HEK293 (cell line): ENCODE results near the gene MYCN.

Experiments used
- CTCF ChIA-PET: fragments of 350-600 bp; formaldehyde crosslinking; extraction: SDS; loops from one replicate; lab custom pipeline; 2021; ENCODE audit warnings: antibody characterized with exemption; lab: Yijun Ruan, JAX
- POLR2A ChIA-PET: fragments of 300-600 bp; formaldehyde crosslinking; extraction: SDS; loops from one replicate; lab custom pipeline; 2020; ENCODE audit warnings: antibody characterized with exemption, inconsistent platforms; lab: Yijun Ruan, JAX
- H3K27ac ChIP-seq: fragments of 200-500 bp; sonication (Bioruptor generic); 2 replicates; pipeline ENCODE4 v1.5.1; 2014; ENCODE audit warnings: low read depth, low read length, control low read depth, inconsistent platforms; ENCODE audit errors: extremely low read depth
- H3K36me3 ChIP-seq, 2 experiments: fragments of 200-500 bp in 1 of 2; sonication (Bioruptor generic) in 1 of 2; 1 replicate in 1 of 2; 2 replicates in 1 of 2; pipeline ENCODE4 v1.5.1; 2014 to 2017; ENCODE audit warnings: inconsistent platforms in 2 of 2, low read length in 2 of 2; ENCODE audit not compliant: control insufficient read depth in 2 of 2, insufficient read depth in 1 of 2
- H3K4me1 ChIP-seq: fragments of 200-500 bp; sonication (Bioruptor generic); 2 replicates; pipeline ENCODE4 v1.5.1; 2014; ENCODE audit warnings: mild to moderate bottlenecking, low read length, inconsistent platforms; ENCODE audit not compliant: control insufficient read depth, insufficient read depth
- H3K4me3 ChIP-seq: 2 replicates; pipeline ENCODE4 v1.5.1; 2011; ENCODE audit warnings: low read depth, mild to moderate bottlenecking, control low read depth, low read length, moderate library complexity
- H3K9me3 ChIP-seq: fragments of 200-500 bp; sonication (Bioruptor generic); 2 replicates; pipeline ENCODE4 v1.5.1; 2014; ENCODE audit warnings: low read depth, low read length, inconsistent platforms; ENCODE audit not compliant: control insufficient read depth, insufficient read depth
- CTCF ChIP-seq: fragments of 450-650 bp; formaldehyde crosslinking; IDR thresholded peaks from 2 replicates; pipeline ENCODE4 v1.5.1; 2016; ENCODE audit warnings: missing biosample characterization, missing genetic modification characterization
- GFI1B ChIP-seq: fragments of 450-650 bp; formaldehyde crosslinking; IDR thresholded peaks from 2 replicates; pipeline ENCODE4 v1.5.1; 2016; ENCODE audit warnings: missing biosample characterization, missing genetic modification characterization
- HOXC10 ChIP-seq: sonication (generic); formaldehyde crosslinking; IDR thresholded peaks from 2 replicates; pipeline ENCODE4 v1.8.1; 2023; ENCODE audit warnings: mild to moderate bottlenecking, missing genetic modification reagents
- SCRT1 ChIP-seq: fragments of 450-650 bp; formaldehyde crosslinking; IDR thresholded peaks from 2 replicates; pipeline ENCODE4 v1.5.1; 2016; ENCODE audit warnings: missing biosample characterization, missing genetic modification characterization, borderline replicate concordance
- SP3 ChIP-seq: fragments of 450-650 bp; formaldehyde crosslinking; IDR thresholded peaks from 2 replicates; pipeline ENCODE4 v1.5.1; 2016; ENCODE audit warnings: missing biosample characterization, missing genetic modification characterization
- ZBTB1 ChIP-seq: fragments of 450-650 bp; formaldehyde crosslinking; IDR thresholded peaks from 2 replicates; pipeline ENCODE4 v1.5.1; 2016; ENCODE audit warnings: missing biosample characterization, missing genetic modification characterization
- ZBTB10 ChIP-seq: fragments of 450-650 bp; formaldehyde crosslinking; IDR thresholded peaks from 2 replicates; pipeline ENCODE4 v1.5.1; 2016; ENCODE audit warnings: missing biosample characterization, missing genetic modification characterization
- ZIC2 ChIP-seq: fragments of 450-650 bp; formaldehyde crosslinking; IDR thresholded peaks from 2 replicates; pipeline ENCODE4 v1.5.1; 2016; ENCODE audit warnings: missing biosample characterization, missing genetic modification characterization
- ZNF184 ChIP-seq: fragments of 450-650 bp; IDR thresholded peaks from 2 replicates; pipeline ENCODE4 v1.5.1; 2018; ENCODE audit warnings: missing biosample characterization, mild to moderate bottlenecking, missing genetic modification characterization
- ZNF221 ChIP-seq: fragments of 450-650 bp; formaldehyde crosslinking; IDR thresholded peaks from 2 replicates; pipeline ENCODE4 v1.5.1; 2017; ENCODE audit warnings: missing biosample characterization, missing genetic modification characterization, borderline replicate concordance
- ZNF223 ChIP-seq: fragments of 450-650 bp; formaldehyde crosslinking; IDR thresholded peaks from 2 replicates; pipeline ENCODE4 v1.5.1; 2016; ENCODE audit warnings: missing biosample characterization, missing genetic modification characterization
- ZNF248 ChIP-seq: fragments of 450-650 bp; formaldehyde crosslinking; IDR thresholded peaks from 2 replicates; pipeline ENCODE4 v1.5.1; 2017; ENCODE audit warnings: missing biosample characterization, missing genetic modification characterization
- ZNF324 ChIP-seq: fragments of 450-650 bp; formaldehyde crosslinking; IDR thresholded peaks from 2 replicates; pipeline ENCODE4 v1.5.1; 2016; ENCODE audit warnings: missing biosample characterization, missing genetic modification characterization
- ZNF350 ChIP-seq: fragments of 450-650 bp; formaldehyde crosslinking; IDR thresholded peaks from 2 replicates; pipeline ENCODE4 v1.5.0; 2017; ENCODE audit warnings: missing biosample characterization, mild to moderate bottlenecking, missing genetic modification characterization
- ZNF394 ChIP-seq: fragments of 450-650 bp; formaldehyde crosslinking; IDR thresholded peaks from 2 replicates; pipeline ENCODE4 v1.5.1; 2016; ENCODE audit warnings: missing biosample characterization, missing genetic modification characterization, mild to moderate bottlenecking, moderate library complexity, borderline replicate concordance
- ZNF416 ChIP-seq: fragments of 450-650 bp; formaldehyde crosslinking; IDR thresholded peaks from 2 replicates; pipeline ENCODE4 v1.5.1; 2016; ENCODE audit warnings: missing biosample characterization, missing genetic modification characterization
- ZNF596 ChIP-seq: fragments of 450-650 bp; IDR thresholded peaks from 2 replicates; pipeline ENCODE4 v1.5.0; 2018; ENCODE audit warnings: missing biosample characterization, mild to moderate bottlenecking, missing genetic modification characterization, moderate library complexity
- ZNF610 ChIP-seq: fragments of 450-650 bp; formaldehyde crosslinking; IDR thresholded peaks from 2 replicates; pipeline ENCODE4 v1.5.1; 2016; ENCODE audit warnings: missing biosample characterization, missing genetic modification characterization, borderline replicate concordance
- ZNF624 ChIP-seq: fragments of 450-650 bp; formaldehyde crosslinking; IDR thresholded peaks from 2 replicates; pipeline ENCODE4 v1.5.1; 2017; ENCODE audit warnings: missing biosample characterization, missing genetic modification characterization
- ZNF658 ChIP-seq: fragments of 450-650 bp; formaldehyde crosslinking; IDR thresholded peaks from 2 replicates; pipeline ENCODE4; 2016; ENCODE audit warnings: missing biosample characterization, missing genetic modification characterization
- ZNF76 ChIP-seq: fragments of 450-650 bp; formaldehyde crosslinking; IDR thresholded peaks from 2 replicates; pipeline ENCODE4; 2016; ENCODE audit warnings: low read depth, missing biosample characterization, missing genetic modification characterization, borderline replicate concordance
- ZXDB ChIP-seq: fragments of 450-650 bp; formaldehyde crosslinking; IDR thresholded peaks from 2 replicates; pipeline ENCODE4 v1.5.1; 2016; ENCODE audit warnings: missing biosample characterization, missing genetic modification characterization
- TF ChIP-seq, protein P1 (sequence below): fragments of 450-650 bp; formaldehyde crosslinking; IDR thresholded peaks from 2 replicates; pipeline ENCODE4; 2016; ENCODE audit warnings: missing biosample characterization, missing genetic modification characterization

Gene MYCN

GRCh38 chr2:15906778-15907177 is 33.6 kb upstream of the MYCN start:
- Histone ChIP-seq H3K4me3 (no peak overlapping the region), H3K9me3 (no peaks in the 10 kb centered on the region), H3K27ac (no peak overlapping the region), H3K4me1 (peaks cover 4% of the 10 kb centered on the region), H3K36me3 (no peaks in the 10 kb centered on the region)
- CTCF ChIA-PET, result interaction anchor here (0.6 to 1.9 kb wide), 3 partner anchors 33 to 375 kb away, joined by 3 to 4 read pairs (median 3); partner anchors contain the start of gene MYCN
- POLR2A ChIA-PET, result interaction anchor here (0.6 kb wide), 1 partner anchor 8 kb away, joined by 3 read pairs; no protein-coding TSS in a partner anchor
- TF ChIP-seq SP3 (no peak), ZIC2 (tag by site-specific recombination) (no peak), SCRT1 (tag by site-specific recombination) (no peak), ZNF394 (tag by site-specific recombination) (no peak), ZNF416 (tag by site-specific recombination) (no peak), ZNF324 (tag by site-specific recombination) (no peak), ZNF610 (tag by site-specific recombination) (no peak), ZNF221 (tag by site-specific recombination) (no peak), ZNF596 (no peak), ZNF184 (tag by site-specific recombination) (no peak), ZBTB10 (tag by site-specific recombination) (no peak), ZNF248 (tag by site-specific recombination) (no peak)

- peaks cover 5% of the 10 kb centered on the region for H3K4me1 ChIP-seq
- H3K4me3 ChIP-seq, result no peak overlapping the region
- ChIA-PET CTCF (interaction anchor here (0.6 to 1.9 kb wide), 4 partner anchors 32 to 523 kb away, joined by 3 to 4 read pairs (median 3); partner anchors contain the start of gene MYCN), POLR2A (no interaction called here)
- H3K9me3 ChIP-seq, result no peaks in the 10 kb centered on the region
- no peak for TF ChIP-seq ZXDB (tag by site-specific recombination)
- no peak for TF ChIP-seq ZNF223
- no peak for TF ChIP-seq ZNF350 (tag by site-specific recombination)
- TF ChIP-seq ZNF76 (tag by site-specific recombination), result no peak
- no peak for TF ChIP-seq CTCF (tag by site-specific recombination)
- TF ChIP-seq ZNF394 (tag by site-specific recombination), result no peak
- no peak for TF ChIP-seq ZNF624 (tag by site-specific recombination)
- TF ChIP-seq, protein P1, sequence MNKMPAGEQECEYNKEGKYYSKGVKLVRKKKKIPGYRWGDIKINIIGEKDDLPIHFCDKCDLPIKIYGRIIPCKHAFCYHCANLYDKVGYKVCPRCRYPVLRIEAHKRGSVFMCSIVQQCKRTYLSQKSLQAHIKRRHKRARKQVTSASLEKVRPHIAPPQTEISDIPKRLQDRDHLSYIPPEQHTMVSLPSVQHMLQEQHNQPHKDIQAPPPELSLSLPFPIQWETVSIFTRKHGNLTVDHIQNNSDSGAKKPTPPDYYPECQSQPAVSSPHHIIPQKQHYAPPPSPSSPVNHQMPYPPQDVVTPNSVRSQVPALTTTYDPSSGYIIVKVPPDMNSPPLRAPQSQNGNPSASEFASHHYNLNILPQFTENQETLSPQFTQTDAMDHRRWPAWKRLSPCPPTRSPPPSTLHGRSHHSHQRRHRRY, result no peak
- no peak for TF ChIP-seq GFI1B (tag by site-specific recombination)
- no peak for TF ChIP-seq ZBTB1 (tag by site-specific recombination)
- TF ChIP-seq ZNF658 (tag by site-specific recombination), result no peak
- no peak for TF ChIP-seq HOXC10 (CRISPR knock-in tag)
- TF ChIP-seq, all 188 proteins: peak for 0
- Histone ChIP-seq H3K36me3 (no peaks in the 10 kb centered on the region), H3K27ac (no peak overlapping the region)
Measured at GRCh38 chr2:15907461-15908324, 32.7 kb upstream of the MYCN start.
